SK-N-MC (cell line): ENCODE measurements around the gene SASH1.

Experiments
- DNase-seq: peaks from one replicate; pipeline ENCODE4 v3.0.0-alpha.2; 2011; ENCODE audit warnings: low read depth, low spot score
- H3K27ac ChIP-seq: fragments of 200-600 bp; sonication (generic); 2 replicates; pipeline ENCODE4 v1.5.1; 2016; ENCODE audit warnings: mixed run types
- H3K36me3 ChIP-seq: fragments of 200-600 bp; sonication (generic); 2 replicates; pipeline ENCODE4 v1.6.1; 2017; ENCODE audit warnings: antibody characterized with exemption, low read length, mixed read lengths; ENCODE audit not compliant: insufficient read depth
- H3K4me3 ChIP-seq: fragments of 200-600 bp; sonication (generic); 2 replicates; pipeline ENCODE4 v1.5.1; 2016
- H3K9ac ChIP-seq: fragments of 200-600 bp; sonication (generic); 2 replicates; pipeline ENCODE4 v1.8.0; 2017; ENCODE audit warnings: mixed run types, mixed read lengths; ENCODE audit not compliant: insufficient read length
- H3K9me3 ChIP-seq: fragments of 200-600 bp; sonication (generic); 2 replicates; pipeline ENCODE4 v1.6.1; 2017; ENCODE audit warnings: low read depth, mild to moderate bottlenecking, antibody characterized with exemption, low read length, moderate library complexity, mixed read lengths
- EZH2 ChIP-seq: fragments of 200-600 bp; sonication (generic); IDR thresholded peaks from one replicate; pipeline ENCODE4 v1.6.1; 2017; ENCODE audit warnings: antibody characterized with exemption
- FOXP2 ChIP-seq: optimal IDR thresholded peaks from 2 replicates; pipeline ENCODE3; 2011; ENCODE audit warnings: mild to moderate bottlenecking, moderate library complexity; ENCODE audit not compliant: insufficient read depth; ENCODE audit errors: extremely low read length, control extremely low read depth
- POLR2AphosphoS5 ChIP-seq: IDR thresholded peaks from 2 replicates; pipeline ENCODE4 v1.6.1; 2012; ENCODE audit warnings: mild to moderate bottlenecking, low read depth, low read length, borderline replicate concordance

The SASH1 gene

GRCh38 chr6:148529010-148529409, 186.4 kb downstream of the SASH1 start:
- H3K9me3 ChIP-seq, result no peaks in the 10 kb centered on the region
- H3K36me3 ChIP-seq, result peaks cover 49% of the 10 kb centered on the region
- no peak for TF ChIP-seq FOXP2
- TF ChIP-seq EZH2, result no peak
- no peak for TF ChIP-seq POLR2AphosphoS5
- H3K9ac ChIP-seq, result no peak overlapping the region
- no peak for DNase-seq
- no peak overlapping the region for H3K4me3 ChIP-seq
- peak overlapping the region; percentile 96; the same call in 1 of the 2 replicates for H3K27ac ChIP-seq

- H3K4me3 ChIP-seq, result peak overlapping the region; percentile 54
- TF ChIP-seq FOXP2, result no peak
- no peak for TF ChIP-seq POLR2AphosphoS5
- TF ChIP-seq EZH2, result no peak
- peak overlapping the region; percentile 96 for H3K27ac ChIP-seq
- peak overlapping the region; percentile 58 for H3K9ac ChIP-seq
- no peaks in the 10 kb centered on the region for H3K9me3 ChIP-seq
- H3K36me3 ChIP-seq, result peaks cover 60% of the 10 kb centered on the region
- no peak for DNase-seq
Observed at GRCh38 chr6:148530394-148530953, 187.8 kb downstream of the SASH1 start.

- Histone ChIP-seq H3K9ac (peak overlapping the region; percentile 58), H3K4me3 (peak overlapping the region; percentile 54), H3K9me3 (no peaks in the 10 kb centered on the region), H3K36me3 (peaks cover 61% of the 10 kb centered on the region), H3K27ac (peak overlapping the region; percentile 96)
- no peak for DNase-seq
- no peak for TF ChIP-seq POLR2AphosphoS5
- no peak for TF ChIP-seq EZH2
- no peak for TF ChIP-seq FOXP2
Observed at GRCh38 chr6:148530976-148531375, 188.3 kb downstream of the SASH1 start.

- H3K9me3 ChIP-seq, result no peaks in the 10 kb centered on the region
- peaks cover 58% of the 10 kb centered on the region for H3K36me3 ChIP-seq
- no peak overlapping the region for H3K4me3 ChIP-seq
- TF ChIP-seq FOXP2 (no peak), POLR2AphosphoS5 (no peak), EZH2 (no peak)
- no peak overlapping the region for H3K27ac ChIP-seq
- DNase-seq, result no peak
- no peak overlapping the region for H3K9ac ChIP-seq
Observed at GRCh38 chr6:148532698-148533097, 190.1 kb downstream of the SASH1 start.

- Histone ChIP-seq H3K4me3 (no peak overlapping the region), H3K9me3 (no peaks in the 10 kb centered on the region), H3K36me3 (peaks cover 50% of the 10 kb centered on the region), H3K9ac (no peak overlapping the region), H3K27ac (no peak overlapping the region)
- no peak for TF ChIP-seq FOXP2
- TF ChIP-seq EZH2, result no peak
- TF ChIP-seq POLR2AphosphoS5, result no peak
- no peak for DNase-seq
Observed at GRCh38 chr6:148533309-148534107, 190.9 kb downstream of the SASH1 start.

- DNase-seq, result no peak
- Histone ChIP-seq H3K36me3 (peaks cover 49% of the 10 kb centered on the region), H3K4me3 (no peak overlapping the region), H3K9me3 (no peaks in the 10 kb centered on the region), H3K9ac (no peak overlapping the region), H3K27ac (no peak overlapping the region)
- TF ChIP-seq EZH2 (no peak), FOXP2 (no peak), POLR2AphosphoS5 (no peak)
Observed at GRCh38 chr6:148534871-148535270, 192.2 kb downstream of the SASH1 start.

GRCh38 chr6:148535381-148535780, 192.7 kb downstream of the SASH1 start:
- Histone ChIP-seq H3K4me3 (no peak overlapping the region), H3K27ac (no peak overlapping the region), H3K9me3 (no peaks in the 10 kb centered on the region), H3K9ac (no peak overlapping the region), H3K36me3 (peaks cover 54% of the 10 kb centered on the region)
- DNase-seq, result no peak
- no peak for TF ChIP-seq EZH2
- TF ChIP-seq POLR2AphosphoS5, result no peak
- no peak for TF ChIP-seq FOXP2

- Histone ChIP-seq H3K4me3 (no peak overlapping the region), H3K27ac (no peak overlapping the region), H3K9ac (no peak overlapping the region), H3K36me3 (peaks cover 60% of the 10 kb centered on the region), H3K9me3 (no peaks in the 10 kb centered on the region)
- DNase-seq, result no peak
- TF ChIP-seq FOXP2 (no peak), POLR2AphosphoS5 (no peak), EZH2 (no peak)
Observed at GRCh38 chr6:148535976-148536375, 193.3 kb downstream of the SASH1 start.
